Activated CD4-positive, alpha-beta T cell treated with anti-CD3 and anti-CD28 coated beads, Interleukin-2, amount 50 U/mL, for 16 hours (primary cell): ENCODE measurements around the gene TM9SF2.
"Not testable (repeated sequence)": the region's sequence is repeated elsewhere in the genome, so short reads cannot be mapped to it uniquely, and the experiment has no call there.

Experiments used
- DNase-seq: peaks from one replicate; pipeline ENCODE4 v3.0.0-alpha.2; 2020

Gene TM9SF2, protein sequence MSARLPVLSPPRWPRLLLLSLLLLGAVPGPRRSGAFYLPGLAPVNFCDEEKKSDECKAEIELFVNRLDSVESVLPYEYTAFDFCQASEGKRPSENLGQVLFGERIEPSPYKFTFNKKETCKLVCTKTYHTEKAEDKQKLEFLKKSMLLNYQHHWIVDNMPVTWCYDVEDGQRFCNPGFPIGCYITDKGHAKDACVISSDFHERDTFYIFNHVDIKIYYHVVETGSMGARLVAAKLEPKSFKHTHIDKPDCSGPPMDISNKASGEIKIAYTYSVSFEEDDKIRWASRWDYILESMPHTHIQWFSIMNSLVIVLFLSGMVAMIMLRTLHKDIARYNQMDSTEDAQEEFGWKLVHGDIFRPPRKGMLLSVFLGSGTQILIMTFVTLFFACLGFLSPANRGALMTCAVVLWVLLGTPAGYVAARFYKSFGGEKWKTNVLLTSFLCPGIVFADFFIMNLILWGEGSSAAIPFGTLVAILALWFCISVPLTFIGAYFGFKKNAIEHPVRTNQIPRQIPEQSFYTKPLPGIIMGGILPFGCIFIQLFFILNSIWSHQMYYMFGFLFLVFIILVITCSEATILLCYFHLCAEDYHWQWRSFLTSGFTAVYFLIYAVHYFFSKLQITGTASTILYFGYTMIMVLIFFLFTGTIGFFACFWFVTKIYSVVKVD

GRCh38 chr13:99501184-99501847, at the start of gene TM9SF2:
TSS of gene TM9SF2 (plus strand) at chr13:99501472. CDS start at chr13:99501607, 135 bp downstream.
- DNase-seq: peak; percentile 98

- DNase-seq: no peak
Measured at GRCh38 chr13:99454518-99455183, 46.6 kb upstream of the TM9SF2 start.

DNA sequence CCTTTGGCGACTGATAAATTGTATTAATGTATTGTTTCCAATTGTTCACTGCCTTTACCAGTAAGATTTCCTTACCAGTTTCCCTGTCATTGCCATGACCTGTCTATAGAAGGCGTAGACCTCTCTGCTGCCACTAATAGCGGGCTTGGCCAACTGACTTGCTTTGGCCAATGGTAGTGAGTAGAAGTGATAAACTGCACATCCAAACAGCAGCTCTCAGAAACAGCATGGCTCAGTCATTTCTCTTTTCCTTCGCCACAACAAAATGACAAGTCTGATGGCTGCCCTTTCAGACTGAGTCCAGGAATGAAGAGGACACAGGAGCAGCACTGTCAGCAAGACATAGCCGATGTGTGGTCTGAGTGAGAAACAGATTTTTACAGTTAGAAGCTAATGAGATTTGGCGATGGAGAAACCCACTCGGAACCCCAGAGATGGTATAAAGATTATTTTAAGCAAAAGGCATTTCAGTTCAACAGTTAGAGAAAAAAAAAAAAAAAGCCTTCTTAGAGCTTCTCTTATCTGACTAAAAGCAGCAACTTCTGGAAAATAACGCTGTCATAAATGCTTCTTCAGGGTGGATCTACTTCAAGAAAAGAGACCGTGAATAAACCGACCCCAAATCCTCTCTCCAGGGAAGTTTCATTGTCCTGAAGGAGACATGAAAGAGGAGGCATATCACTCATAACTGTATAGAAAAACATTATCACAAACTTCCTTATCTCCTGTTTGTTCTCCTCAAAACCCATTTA, 42.0 kb upstream of the TM9SF2 start:
- peak; percentile 35 for DNase-seq

- not testable (repeated sequence) for DNase-seq
Measured at GRCh38 chr13:99460802-99461201, 40.5 kb upstream of the TM9SF2 start.

DNA sequence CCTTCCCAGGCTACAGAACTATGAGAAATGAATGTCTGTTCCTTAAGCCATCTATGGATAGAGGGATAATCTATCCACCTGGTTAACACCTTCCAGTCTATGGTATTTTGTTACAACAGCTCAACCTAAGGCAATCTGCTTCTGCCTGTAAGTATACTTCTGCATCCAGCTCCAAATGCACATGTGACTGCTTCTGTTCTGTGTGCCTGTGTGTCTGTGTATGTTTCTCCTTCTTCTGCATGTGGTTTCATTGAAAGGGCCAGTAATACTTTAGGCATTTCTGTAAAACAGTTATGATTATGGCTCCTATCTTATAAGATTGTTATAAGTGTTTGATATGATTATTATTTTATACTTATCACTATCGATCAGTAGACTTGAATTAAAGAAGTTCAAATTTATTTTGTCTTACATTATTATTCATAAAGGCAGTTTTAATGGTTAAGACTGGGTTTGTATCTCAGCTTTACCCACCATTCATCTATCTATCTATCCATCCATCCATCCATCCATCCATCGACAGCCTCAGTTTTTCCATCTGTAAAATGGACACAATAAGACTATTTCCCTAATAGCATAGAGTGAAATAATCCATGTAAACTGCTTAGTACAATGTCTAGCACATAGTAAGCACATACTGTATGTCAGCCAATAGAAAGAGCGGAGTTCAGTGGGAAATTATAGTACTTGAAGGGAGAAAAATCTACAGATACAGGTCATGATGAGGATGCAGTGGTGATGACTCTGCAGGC, 37.5 kb upstream of the TM9SF2 start:
- DNase-seq: no peak

GRCh38 chr13:99464441-99464949, 36.8 kb upstream of the TM9SF2 start:
- DNase-seq: peak; percentile 58

DNA sequence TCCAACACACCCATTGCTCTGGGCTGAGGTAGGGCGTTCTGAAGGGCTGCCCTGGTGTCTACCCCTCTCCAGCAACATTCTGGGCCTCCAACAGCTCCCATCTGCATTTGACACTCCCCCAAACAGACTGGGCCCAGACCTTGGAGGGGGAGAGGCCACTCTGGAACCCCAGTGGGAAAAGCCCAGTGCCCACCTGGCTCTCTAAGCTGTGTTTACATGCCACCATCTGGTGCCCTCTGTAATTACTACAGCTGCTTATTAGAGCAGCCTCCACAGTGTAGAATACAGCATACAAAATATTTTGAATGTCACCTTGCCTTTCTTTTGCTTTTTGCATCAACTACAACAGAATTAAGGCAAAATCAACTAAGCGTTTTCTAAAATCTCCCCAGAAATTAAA, 35.8 kb upstream of the TM9SF2 start:
- DNase-seq: no peak

- DNase-seq: no peak
Measured at GRCh38 chr13:99467764-99468163, 33.5 kb upstream of the TM9SF2 start.

GRCh38 chr13:99469041-99469440, 32.2 kb upstream of the TM9SF2 start:
- no peak for DNase-seq

- no peak for DNase-seq
Measured at GRCh38 chr13:99470027-99470426, 31.2 kb upstream of the TM9SF2 start.

DNA sequence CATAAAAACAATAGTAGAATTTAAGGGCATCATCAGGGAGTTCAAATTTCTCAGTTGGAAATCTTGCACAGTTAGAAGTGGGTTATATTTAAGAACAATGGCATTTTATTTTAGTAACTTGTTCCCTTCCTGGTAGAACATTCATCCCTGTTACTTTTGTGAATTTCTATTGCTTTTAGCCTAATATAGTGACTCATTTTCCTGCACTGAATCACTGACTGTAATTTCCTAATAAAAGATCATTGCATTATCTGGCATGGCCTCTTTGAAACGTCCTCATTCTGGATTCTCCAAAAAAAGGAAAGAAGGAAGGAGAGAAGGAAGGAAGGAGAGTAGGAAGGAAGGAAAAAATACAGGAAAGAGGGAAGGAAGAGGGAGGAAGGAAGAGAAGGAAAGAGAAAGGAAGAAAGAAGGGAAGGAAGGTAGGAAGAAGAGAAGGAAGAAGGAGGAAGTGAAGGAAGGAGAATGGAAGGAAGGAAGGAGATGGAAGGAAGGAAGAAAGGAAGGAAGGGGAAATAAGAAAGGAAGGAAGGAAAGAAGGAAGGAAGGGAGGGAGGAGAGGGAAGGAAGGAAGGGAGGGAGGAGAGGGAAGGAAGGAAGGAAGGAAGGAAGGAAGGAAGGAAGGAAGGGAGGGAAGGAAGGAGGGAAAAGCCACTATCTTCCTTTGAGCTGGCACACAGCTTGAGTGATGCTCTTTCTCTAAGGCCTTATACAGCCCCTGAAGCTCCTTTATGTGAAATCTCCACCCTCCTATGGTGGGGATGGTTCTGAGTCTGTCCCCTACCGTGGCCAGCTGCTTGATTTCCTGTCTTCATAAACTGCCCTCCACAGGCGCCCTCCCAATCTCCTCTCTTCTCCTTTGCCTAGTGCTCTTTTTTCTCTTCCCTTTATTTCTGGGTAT, 29.8 kb upstream of the TM9SF2 start:
- DNase-seq: no peak

- no peak for DNase-seq
Measured at GRCh38 chr13:99472122-99472440, 29.2 kb upstream of the TM9SF2 start.

DNA sequence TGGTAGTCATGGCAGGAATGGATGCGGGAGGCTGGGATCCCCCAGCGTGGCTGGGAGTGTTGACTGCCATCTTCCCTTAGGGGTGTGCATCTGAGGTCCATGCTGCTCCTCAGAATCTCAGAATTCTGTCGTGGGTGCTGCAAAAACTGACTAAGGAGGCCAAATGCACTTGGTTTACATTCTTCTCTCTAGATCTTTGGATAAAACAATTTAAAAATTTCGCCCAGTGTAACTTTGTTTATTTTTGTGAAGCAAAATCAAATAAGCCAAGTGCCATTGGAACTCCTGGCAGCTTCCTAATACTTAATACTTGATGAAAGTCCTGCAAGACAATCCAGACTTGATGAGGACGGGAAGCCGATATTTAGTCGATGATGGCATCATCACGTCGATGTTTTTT, 27.8 kb upstream of the TM9SF2 start:
- no peak for DNase-seq

DNA sequence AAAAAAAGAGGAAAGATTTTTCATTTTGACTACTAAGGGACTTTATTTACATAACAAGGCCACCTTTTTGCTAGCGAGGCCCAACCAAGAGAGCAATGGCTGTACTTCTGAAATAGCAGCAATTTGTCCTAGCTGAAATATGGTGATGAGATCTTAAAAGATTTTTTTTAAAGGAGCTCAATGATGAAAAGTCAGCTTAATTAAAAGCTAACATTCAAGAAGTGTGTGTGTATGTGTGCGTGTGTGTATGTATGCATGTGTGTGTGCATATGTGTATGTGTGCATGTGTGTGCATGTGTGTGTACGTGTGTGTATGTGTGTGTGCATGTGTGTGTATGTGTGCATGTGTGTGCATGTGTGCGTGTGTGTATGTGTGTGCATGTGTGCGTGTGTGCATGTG, 24.6 kb upstream of the TM9SF2 start:
- DNase-seq: no peak

- DNase-seq: no peak
Measured at GRCh38 chr13:99477493-99477892, 23.8 kb upstream of the TM9SF2 start.

DNA sequence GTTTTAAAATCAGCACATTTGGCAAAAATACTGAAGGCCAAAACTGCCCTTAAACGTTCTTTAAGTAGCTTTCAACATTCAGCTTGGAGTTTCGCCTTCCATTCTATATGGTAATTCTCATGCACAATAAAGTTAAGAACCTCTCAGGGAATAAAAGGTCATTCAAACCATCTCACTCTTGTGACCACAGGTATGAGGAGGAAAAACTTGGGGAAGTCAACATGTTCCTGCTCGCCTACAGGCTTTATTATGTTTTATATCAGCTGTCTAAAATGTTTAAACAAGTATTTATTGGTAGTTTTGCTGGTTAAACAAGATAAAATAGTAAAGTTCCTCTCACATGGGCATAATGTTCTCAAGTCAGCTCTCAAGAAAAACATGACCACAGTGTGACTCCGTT, 19.9 kb upstream of the TM9SF2 start:
- DNase-seq: no peak

GRCh38 chr13:99484473-99484872, 16.8 kb upstream of the TM9SF2 start:
- peak; percentile 38 for DNase-seq

DNA sequence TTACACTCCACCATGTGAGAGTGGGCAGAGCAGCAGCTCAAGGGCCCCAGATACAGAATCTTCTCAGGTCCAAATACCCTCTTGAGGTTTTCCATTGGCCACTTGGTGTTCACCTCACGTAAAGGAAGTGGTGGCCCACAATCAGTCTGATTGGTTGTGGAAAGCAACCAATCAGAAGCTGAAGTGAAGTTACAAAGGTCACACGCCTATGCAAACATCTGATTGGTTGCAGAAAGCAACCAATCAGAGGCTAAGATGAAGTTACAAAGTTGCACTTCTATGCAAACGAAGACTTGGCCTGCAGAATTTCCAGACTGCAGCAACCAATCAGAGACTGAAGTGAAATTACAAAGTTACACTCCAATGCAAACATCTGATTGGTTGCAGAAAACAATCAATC, 14.3 kb upstream of the TM9SF2 start:
- DNase-seq: no peak

DNA sequence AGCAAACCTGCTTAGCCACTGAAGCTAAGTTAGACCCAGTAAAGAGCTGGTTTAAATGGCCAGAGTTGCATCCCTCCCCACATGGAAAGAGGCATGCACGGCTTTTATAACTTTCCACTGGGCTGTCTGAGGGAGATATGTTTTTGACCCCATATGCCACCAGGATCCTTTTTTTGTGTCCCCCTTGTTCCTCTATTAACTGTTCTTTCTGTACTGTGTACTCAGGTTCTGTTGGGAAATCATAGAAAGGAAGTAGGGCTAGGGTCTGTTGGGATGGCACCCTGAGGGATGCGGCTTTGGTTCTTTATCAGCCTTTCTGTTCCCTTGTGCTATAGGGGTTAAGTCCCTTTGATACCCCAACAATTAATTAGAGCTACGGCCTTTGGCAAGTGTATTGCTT, 12.2 kb upstream of the TM9SF2 start:
- DNase-seq: no peak

- not testable (repeated sequence) for DNase-seq
Measured at GRCh38 chr13:99491750-99492149, 9.5 kb upstream of the TM9SF2 start.
